HG03432 (cell line): ENCODE measurements around the gene ZBTB24.

Source experiments
- ATAC-seq: cut with Tn5 transposase; IDR thresholded peaks from one replicate; pipeline ENCODE4 v1.9.1; 2021; ENCODE audit warnings: mild to moderate bottlenecking, moderate library complexity; ENCODE audit not compliant: unreplicated experiment

ZBTB24 gene

GRCh38 chr6:109429496-109429895 lies 53.5 kb downstream of the ZBTB24 start:
- no peak for ATAC-seq

GRCh38 chr6:109428889-109429477 lies 54.0 kb downstream of the ZBTB24 start:
- ATAC-seq, result no peak

DNA sequence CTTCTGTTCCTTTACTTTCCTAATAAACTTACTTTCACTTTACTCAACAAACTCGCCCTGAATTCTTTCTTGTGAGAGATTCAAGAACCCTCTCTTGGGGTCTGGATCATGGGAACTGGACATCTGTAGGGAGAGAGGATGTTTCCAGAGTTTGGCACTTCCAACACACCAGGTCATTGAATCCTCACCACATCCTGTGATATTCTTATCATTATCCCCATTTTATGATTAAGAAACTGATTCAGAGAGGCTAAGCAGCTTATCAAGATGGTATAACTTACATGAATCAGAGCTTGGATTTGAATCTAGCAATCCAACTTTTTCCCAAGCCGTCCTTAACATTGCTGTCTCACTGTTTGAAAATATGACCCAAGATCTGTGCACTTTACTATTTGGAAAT lies 58.1 kb downstream of the ZBTB24 start:
- ATAC-seq, result no peak

- no peak for ATAC-seq
Measured at GRCh38 chr6:109421184-109421583, 61.8 kb downstream of the ZBTB24 start.

DNA sequence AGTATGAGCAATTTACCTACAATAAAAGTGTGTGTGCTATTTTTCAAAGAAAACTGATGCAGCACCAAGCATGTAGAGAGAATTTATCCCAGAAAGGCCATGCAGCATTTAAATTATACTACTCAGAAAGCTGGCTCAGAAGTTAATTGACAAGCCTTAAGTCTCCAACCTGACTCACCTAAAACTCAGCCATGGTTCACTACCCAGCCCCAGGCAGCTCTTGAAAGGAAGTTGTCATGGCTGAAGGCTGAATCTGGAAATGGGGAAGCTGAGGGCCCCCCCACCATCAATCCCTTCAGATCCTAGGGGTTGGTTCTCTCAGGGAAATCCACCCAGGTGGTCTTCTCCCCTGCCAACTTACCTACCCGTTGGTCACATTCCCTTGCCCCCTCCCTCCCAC lies 62.3 kb downstream of the ZBTB24 start:
- no peak for ATAC-seq

DNA sequence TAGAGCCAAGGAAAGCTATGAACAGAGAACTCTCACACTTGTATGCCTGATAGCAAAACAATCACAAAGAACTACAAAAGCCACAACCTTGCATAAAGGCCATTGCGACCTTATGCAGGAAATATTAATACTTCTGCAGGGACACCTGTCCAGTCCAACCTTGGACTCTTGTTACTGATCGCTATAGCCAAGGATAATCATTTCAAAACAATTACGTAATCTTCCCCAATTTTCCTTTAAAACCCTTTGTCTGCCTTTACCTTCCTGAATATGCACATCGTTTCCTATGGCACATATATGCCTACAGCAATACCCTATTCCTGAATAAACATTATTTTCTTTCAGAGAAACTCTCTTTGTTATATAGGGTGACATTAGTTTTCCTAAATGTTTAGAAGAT lies 65.4 kb downstream of the ZBTB24 start:
- no peak for ATAC-seq
